ENCODE measurements around the gene RNPEP. TPM values are rescaled to one million over a fixed set of nuclear protein-coding genes. Genes with fewer than 3 reads are reported as not detected.

RNPEP gene
- total and polyA plus RNA-seq, 2 experiments from 2014 or later = 32.1 to 80.3 TPM

DNA sequence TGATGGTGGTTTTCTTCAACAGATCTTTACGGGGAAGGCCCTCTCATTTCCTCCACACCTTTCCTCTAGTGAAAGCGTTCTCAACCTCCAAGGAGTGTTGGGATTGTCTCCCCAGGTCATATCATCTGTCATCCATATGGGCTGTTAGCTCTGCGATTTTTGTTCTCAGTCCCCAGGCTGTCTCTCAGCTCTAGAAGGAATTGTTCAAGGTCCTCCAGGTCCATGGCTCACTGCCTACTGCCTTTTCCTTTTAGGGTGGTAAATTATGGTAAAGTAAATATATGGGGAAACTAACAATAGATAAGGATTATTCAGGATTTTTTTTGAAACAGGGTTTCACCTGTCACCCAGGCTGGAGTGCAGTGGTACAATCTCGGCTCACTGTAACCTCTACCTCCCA, 65.5 kb downstream of the RNPEP start:
- Mint-ChIP-seq H3K4me3 (no peak overlapping the region), H3K27ac (no peak overlapping the region), H3K9me3 (no peaks in the 10 kb centered on the region), H3K4me1 (no peaks in the 10 kb centered on the region), H3K36me3 (ENCODE audit: low read depth) (no peaks in the 10 kb centered on the region), H3K27me3 (ENCODE audit: insufficient read depth, low read depth, poor library complexity) (peaks cover 3% of the 10 kb centered on the region)
- Histone ChIP-seq H3K36me3 (ENCODE audit: insufficient read depth) (no peaks in the 10 kb centered on the region), H4K20me1 (replicated peaks; ENCODE audit: insufficient read depth) (no peaks in the 10 kb centered on the region), H3K4me3 (no peak overlapping the region), H2AFZ (no peak overlapping the region), H3K4me2 (no peak overlapping the region), H3K27me3 (ENCODE audit: insufficient read depth) (no peaks in the 10 kb centered on the region), H3K4me1 (ENCODE audit: insufficient read depth) (no peaks in the 10 kb centered on the region), H3F3A (replicated peaks; ENCODE audit: low read depth) (no peaks in the 10 kb centered on the region), H3K9me2 (ENCODE audit: insufficient read depth) (no peaks in the 10 kb centered on the region), H3K27ac (ENCODE audit: low read depth) (no peak overlapping the region), H3K79me2 (replicated peaks; ENCODE audit: insufficient read depth) (no peaks in the 10 kb centered on the region)
- no peak for DNase-seq (ENCODE audit: low spot score)
- ATAC-seq = no peak
- TF ChIP-seq EZH2 (IDR thresholded peaks at IDR 0.05; ENCODE audit: low read depth, unreplicated experiment) = no peak
- TF ChIP-seq ZNF114 (CRISPR knock-in tag; IDR thresholded peaks at IDR 0.05) = no peak
- no peak for TF ChIP-seq STAT1 (IDR thresholded peaks at IDR 0.05; ENCODE audit: unreplicated experiment)
- no peak for TF ChIP-seq JUNB (IDR thresholded peaks at IDR 0.05; ENCODE audit: unreplicated experiment)
- TF ChIP-seq POLR2AphosphoS5 (IDR thresholded peaks at IDR 0.05; ENCODE audit: low read depth) = no peak
- TF ChIP-seq, protein P1, sequence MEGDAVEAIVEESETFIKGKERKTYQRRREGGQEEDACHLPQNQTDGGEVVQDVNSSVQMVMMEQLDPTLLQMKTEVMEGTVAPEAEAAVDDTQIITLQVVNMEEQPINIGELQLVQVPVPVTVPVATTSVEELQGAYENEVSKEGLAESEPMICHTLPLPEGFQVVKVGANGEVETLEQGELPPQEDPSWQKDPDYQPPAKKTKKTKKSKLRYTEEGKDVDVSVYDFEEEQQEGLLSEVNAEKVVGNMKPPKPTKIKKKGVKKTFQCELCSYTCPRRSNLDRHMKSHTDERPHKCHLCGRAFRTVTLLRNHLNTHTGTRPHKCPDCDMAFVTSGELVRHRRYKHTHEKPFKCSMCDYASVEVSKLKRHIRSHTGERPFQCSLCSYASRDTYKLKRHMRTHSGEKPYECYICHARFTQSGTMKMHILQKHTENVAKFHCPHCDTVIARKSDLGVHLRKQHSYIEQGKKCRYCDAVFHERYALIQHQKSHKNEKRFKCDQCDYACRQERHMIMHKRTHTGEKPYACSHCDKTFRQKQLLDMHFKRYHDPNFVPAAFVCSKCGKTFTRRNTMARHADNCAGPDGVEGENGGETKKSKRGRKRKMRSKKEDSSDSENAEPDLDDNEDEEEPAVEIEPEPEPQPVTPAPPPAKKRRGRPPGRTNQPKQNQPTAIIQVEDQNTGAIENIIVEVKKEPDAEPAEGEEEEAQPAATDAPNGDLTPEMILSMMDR (conservative IDR thresholded peaks at IDR 0.05; ENCODE audit: low read depth in 2 of 2) = no peak
- TF ChIP-seq EZH2phosphoT487 (IDR thresholded peaks at IDR 0.05; ENCODE audit: unreplicated experiment) = no peak
- TF ChIP-seq, protein P2, sequence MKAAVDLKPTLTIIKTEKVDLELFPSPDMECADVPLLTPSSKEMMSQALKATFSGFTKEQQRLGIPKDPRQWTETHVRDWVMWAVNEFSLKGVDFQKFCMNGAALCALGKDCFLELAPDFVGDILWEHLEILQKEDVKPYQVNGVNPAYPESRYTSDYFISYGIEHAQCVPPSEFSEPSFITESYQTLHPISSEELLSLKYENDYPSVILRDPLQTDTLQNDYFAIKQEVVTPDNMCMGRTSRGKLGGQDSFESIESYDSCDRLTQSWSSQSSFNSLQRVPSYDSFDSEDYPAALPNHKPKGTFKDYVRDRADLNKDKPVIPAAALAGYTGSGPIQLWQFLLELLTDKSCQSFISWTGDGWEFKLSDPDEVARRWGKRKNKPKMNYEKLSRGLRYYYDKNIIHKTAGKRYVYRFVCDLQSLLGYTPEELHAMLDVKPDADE (IDR thresholded peaks at IDR 0.05) = no peak
- no peak for TF ChIP-seq CREB1 (CRISPR knock-in tag; IDR thresholded peaks at IDR 0.05; ENCODE audit: low read depth)
- no peak for TF ChIP-seq ZNF331 (CRISPR knock-in tag; IDR thresholded peaks at IDR 0.05; ENCODE audit: low read depth)
- TF ChIP-seq, protein P3, sequence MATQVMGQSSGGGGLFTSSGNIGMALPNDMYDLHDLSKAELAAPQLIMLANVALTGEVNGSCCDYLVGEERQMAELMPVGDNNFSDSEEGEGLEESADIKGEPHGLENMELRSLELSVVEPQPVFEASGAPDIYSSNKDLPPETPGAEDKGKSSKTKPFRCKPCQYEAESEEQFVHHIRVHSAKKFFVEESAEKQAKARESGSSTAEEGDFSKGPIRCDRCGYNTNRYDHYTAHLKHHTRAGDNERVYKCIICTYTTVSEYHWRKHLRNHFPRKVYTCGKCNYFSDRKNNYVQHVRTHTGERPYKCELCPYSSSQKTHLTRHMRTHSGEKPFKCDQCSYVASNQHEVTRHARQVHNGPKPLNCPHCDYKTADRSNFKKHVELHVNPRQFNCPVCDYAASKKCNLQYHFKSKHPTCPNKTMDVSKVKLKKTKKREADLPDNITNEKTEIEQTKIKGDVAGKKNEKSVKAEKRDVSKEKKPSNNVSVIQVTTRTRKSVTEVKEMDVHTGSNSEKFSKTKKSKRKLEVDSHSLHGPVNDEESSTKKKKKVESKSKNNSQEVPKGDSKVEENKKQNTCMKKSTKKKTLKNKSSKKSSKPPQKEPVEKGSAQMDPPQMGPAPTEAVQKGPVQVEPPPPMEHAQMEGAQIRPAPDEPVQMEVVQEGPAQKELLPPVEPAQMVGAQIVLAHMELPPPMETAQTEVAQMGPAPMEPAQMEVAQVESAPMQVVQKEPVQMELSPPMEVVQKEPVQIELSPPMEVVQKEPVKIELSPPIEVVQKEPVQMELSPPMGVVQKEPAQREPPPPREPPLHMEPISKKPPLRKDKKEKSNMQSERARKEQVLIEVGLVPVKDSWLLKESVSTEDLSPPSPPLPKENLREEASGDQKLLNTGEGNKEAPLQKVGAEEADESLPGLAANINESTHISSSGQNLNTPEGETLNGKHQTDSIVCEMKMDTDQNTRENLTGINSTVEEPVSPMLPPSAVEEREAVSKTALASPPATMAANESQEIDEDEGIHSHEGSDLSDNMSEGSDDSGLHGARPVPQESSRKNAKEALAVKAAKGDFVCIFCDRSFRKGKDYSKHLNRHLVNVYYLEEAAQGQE (IDR thresholded peaks at IDR 0.05; ENCODE audit: unreplicated experiment) = no peak
- TF ChIP-seq NANOG (IDR thresholded peaks at IDR 0.05; ENCODE audit: borderline replicate concordance) = no peak
- TF ChIP-seq, protein P4, sequence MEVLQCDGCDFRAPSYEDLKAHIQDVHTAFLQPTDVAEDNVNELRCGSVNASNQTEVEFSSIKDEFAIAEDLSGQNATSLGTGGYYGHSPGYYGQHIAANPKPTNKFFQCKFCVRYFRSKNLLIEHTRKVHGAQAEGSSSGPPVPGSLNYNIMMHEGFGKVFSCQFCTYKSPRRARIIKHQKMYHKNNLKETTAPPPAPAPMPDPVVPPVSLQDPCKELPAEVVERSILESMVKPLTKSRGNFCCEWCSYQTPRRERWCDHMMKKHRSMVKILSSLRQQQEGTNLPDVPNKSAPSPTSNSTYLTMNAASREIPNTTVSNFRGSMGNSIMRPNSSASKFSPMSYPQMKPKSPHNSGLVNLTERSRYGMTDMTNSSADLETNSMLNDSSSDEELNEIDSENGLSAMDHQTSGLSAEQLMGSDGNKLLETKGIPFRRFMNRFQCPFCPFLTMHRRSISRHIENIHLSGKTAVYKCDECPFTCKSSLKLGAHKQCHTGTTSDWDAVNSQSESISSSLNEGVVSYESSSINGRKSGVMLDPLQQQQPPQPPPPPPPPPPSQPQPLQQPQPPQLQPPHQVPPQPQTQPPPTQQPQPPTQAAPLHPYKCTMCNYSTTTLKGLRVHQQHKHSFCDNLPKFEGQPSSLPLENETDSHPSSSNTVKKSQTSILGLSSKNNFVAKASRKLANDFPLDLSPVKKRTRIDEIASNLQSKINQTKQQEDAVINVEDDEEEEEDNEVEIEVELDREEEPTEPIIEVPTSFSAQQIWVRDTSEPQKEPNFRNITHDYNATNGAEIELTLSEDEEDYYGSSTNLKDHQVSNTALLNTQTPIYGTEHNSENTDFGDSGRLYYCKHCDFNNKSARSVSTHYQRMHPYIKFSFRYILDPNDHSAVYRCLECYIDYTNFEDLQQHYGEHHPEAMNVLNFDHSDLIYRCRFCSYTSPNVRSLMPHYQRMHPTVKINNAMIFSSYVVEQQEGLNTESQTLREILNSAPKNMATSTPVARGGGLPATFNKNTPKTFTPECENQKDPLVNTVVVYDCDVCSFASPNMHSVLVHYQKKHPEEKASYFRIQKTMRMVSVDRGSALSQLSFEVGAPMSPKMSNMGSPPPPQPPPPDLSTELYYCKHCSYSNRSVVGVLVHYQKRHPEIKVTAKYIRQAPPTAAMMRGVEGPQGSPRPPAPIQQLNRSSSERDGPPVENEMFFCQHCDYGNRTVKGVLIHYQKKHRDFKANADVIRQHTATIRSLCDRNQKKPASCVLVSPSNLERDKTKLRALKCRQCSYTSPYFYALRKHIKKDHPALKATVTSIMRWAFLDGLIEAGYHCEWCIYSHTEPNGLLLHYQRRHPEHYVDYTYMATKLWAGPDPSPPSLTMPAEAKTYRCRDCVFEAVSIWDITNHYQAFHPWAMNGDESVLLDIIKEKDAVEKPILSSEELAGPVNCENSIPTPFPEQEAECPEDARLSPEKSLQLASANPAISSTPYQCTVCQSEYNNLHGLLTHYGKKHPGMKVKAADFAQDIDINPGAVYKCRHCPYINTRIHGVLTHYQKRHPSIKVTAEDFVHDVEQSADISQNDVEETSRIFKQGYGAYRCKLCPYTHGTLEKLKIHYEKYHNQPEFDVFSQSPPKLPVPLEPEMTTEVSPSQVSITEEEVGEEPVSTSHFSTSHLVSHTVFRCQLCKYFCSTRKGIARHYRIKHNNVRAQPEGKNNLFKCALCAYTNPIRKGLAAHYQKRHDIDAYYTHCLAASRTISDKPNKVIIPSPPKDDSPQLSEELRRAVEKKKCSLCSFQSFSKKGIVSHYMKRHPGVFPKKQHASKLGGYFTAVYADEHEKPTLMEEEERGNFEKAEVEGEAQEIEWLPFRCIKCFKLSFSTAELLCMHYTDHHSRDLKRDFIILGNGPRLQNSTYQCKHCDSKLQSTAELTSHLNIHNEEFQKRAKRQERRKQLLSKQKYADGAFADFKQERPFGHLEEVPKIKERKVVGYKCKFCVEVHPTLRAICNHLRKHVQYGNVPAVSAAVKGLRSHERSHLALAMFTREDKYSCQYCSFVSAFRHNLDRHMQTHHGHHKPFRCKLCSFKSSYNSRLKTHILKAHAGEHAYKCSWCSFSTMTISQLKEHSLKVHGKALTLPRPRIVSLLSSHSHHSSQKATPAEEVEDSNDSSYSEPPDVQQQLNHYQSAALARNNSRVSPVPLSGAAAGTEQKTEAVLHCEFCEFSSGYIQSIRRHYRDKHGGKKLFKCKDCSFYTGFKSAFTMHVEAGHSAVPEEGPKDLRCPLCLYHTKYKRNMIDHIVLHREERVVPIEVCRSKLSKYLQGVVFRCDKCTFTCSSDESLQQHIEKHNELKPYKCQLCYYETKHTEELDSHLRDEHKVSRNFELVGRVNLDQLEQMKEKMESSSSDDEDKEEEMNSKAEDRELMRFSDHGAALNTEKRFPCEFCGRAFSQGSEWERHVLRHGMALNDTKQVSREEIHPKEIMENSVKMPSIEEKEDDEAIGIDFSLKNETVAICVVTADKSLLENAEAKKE (CRISPR knock-in tag; IDR thresholded peaks at IDR 0.05) = no peak

All from GM23338 (cell line).